HEK293 (cell line): ENCODE results near the gene STX1B.

Experiments used
- HOXC10 ChIP-seq: sonication (generic); formaldehyde crosslinking; IDR thresholded peaks from 2 replicates; pipeline ENCODE4 v1.8.1; 2023; ENCODE audit warnings: mild to moderate bottlenecking, missing genetic modification reagents
- INSM2 ChIP-seq: fragments of 450-650 bp; formaldehyde crosslinking; IDR thresholded peaks from 2 replicates; pipeline ENCODE4 v1.5.1; 2016; ENCODE audit warnings: missing biosample characterization, missing genetic modification characterization
- KLF9 ChIP-seq: fragments of 450-650 bp; formaldehyde crosslinking; IDR thresholded peaks from 2 replicates; pipeline ENCODE4 v1.5.1; 2016; ENCODE audit warnings: missing biosample characterization, missing genetic modification characterization, low read depth
- SCRT2 ChIP-seq: fragments of 450-650 bp; formaldehyde crosslinking; IDR thresholded peaks from 2 replicates; pipeline ENCODE4 v1.5.1; 2016; ENCODE audit warnings: missing biosample characterization, missing genetic modification characterization
- SP3 ChIP-seq: fragments of 450-650 bp; formaldehyde crosslinking; IDR thresholded peaks from 2 replicates; pipeline ENCODE4 v1.5.1; 2016; ENCODE audit warnings: missing biosample characterization, missing genetic modification characterization
- TRIM28 ChIP-seq: IDR thresholded peaks from 2 replicates; pipeline ENCODE4 v1.6.1; 2011; ENCODE audit warnings: low read length, control low read depth, borderline replicate concordance
- ZBTB48 ChIP-seq: fragments of 450-650 bp; formaldehyde crosslinking; IDR thresholded peaks from 2 replicates; pipeline ENCODE4 v1.5.1; 2016; ENCODE audit warnings: missing biosample characterization, missing genetic modification characterization
- ZNF350 ChIP-seq: fragments of 450-650 bp; formaldehyde crosslinking; IDR thresholded peaks from 2 replicates; pipeline ENCODE4 v1.5.0; 2017; ENCODE audit warnings: missing biosample characterization, mild to moderate bottlenecking, missing genetic modification characterization
- ZNF48 ChIP-seq: fragments of 450-650 bp; formaldehyde crosslinking; IDR thresholded peaks from 2 replicates; pipeline ENCODE4 v1.5.1; 2016; ENCODE audit warnings: missing biosample characterization, missing genetic modification characterization
- TF ChIP-seq, protein P1 (sequence below): fragments of 450-650 bp; formaldehyde crosslinking; IDR thresholded peaks from 2 replicates; pipeline ENCODE4 v1.5.1; 2016; ENCODE audit warnings: missing biosample characterization, missing genetic modification characterization
- TF ChIP-seq, protein P2 (sequence below): fragments of 450-650 bp; formaldehyde crosslinking; IDR thresholded peaks from 2 replicates; pipeline ENCODE4 v1.5.1; 2016; ENCODE audit warnings: missing biosample characterization, missing genetic modification characterization

DNA sequence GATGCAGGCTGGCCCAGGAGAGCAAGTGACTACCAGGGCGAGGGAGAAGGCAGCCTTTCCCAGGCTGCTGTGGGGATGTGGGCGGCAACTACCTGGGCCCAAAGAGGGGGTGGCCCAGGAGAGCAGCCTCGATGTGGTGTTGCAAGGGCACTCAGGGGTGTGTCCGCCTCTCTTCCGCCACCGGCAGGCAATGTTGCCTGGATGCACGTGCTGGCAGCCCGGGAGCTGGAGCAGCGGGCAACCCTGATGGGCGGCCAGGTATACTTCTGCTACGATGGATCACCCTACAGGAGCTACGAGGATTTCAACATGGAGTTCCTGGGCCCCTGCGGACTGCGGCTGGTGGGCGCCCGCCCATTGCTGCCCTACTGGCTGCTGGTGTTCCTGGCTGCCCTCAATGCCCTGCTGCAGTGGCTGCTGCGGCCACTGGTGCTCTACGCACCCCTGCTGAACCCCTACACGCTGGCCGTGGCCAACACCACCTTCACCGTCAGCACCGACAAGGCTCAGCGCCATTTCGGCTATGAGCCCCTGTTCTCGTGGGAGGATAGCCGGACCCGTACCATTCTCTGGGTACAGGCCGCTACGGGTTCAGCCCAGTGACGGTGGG is 22.8 kb downstream of the STX1B start:
- TF ChIP-seq, protein P1, sequence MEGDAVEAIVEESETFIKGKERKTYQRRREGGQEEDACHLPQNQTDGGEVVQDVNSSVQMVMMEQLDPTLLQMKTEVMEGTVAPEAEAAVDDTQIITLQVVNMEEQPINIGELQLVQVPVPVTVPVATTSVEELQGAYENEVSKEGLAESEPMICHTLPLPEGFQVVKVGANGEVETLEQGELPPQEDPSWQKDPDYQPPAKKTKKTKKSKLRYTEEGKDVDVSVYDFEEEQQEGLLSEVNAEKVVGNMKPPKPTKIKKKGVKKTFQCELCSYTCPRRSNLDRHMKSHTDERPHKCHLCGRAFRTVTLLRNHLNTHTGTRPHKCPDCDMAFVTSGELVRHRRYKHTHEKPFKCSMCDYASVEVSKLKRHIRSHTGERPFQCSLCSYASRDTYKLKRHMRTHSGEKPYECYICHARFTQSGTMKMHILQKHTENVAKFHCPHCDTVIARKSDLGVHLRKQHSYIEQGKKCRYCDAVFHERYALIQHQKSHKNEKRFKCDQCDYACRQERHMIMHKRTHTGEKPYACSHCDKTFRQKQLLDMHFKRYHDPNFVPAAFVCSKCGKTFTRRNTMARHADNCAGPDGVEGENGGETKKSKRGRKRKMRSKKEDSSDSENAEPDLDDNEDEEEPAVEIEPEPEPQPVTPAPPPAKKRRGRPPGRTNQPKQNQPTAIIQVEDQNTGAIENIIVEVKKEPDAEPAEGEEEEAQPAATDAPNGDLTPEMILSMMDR (tag by site-specific recombination) = no peak
- no peak for TF ChIP-seq SCRT2 (tag by site-specific recombination)
- TF ChIP-seq HOXC10 (CRISPR knock-in tag) = no peak
- TF ChIP-seq, protein P2, sequence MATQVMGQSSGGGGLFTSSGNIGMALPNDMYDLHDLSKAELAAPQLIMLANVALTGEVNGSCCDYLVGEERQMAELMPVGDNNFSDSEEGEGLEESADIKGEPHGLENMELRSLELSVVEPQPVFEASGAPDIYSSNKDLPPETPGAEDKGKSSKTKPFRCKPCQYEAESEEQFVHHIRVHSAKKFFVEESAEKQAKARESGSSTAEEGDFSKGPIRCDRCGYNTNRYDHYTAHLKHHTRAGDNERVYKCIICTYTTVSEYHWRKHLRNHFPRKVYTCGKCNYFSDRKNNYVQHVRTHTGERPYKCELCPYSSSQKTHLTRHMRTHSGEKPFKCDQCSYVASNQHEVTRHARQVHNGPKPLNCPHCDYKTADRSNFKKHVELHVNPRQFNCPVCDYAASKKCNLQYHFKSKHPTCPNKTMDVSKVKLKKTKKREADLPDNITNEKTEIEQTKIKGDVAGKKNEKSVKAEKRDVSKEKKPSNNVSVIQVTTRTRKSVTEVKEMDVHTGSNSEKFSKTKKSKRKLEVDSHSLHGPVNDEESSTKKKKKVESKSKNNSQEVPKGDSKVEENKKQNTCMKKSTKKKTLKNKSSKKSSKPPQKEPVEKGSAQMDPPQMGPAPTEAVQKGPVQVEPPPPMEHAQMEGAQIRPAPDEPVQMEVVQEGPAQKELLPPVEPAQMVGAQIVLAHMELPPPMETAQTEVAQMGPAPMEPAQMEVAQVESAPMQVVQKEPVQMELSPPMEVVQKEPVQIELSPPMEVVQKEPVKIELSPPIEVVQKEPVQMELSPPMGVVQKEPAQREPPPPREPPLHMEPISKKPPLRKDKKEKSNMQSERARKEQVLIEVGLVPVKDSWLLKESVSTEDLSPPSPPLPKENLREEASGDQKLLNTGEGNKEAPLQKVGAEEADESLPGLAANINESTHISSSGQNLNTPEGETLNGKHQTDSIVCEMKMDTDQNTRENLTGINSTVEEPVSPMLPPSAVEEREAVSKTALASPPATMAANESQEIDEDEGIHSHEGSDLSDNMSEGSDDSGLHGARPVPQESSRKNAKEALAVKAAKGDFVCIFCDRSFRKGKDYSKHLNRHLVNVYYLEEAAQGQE (tag by site-specific recombination) = no peak
- no peak for TF ChIP-seq ZNF48 (tag by site-specific recombination)
- no peak for TF ChIP-seq INSM2 (tag by site-specific recombination)
- no peak for TF ChIP-seq ZBTB48
- TF ChIP-seq ZNF350 = no peak
- no peak for TF ChIP-seq KLF9 (tag by site-specific recombination)
- no peak for TF ChIP-seq SP3 (tag by site-specific recombination)
- TF ChIP-seq TRIM28 = no peak
